ENCODE data around the gene UNC5A.

- TF ChIP-seq CTCF (IDR thresholded peaks at IDR 0.05; ENCODE audit: borderline replicate concordance, extremely low read depth, low read length, poor library complexity, severe bottlenecking) (no peak), EZH2 (IDR thresholded peaks at IDR 0.05; ENCODE audit: borderline replicate concordance, low read depth, low read length, severe bottlenecking) (no peak)
These were observed 26.7 kb downstream of the UNC5A start for GRCh38 chr5:176836811-176837706.
